LNCaP clone FGC (cell line): ENCODE data around the gene MYO16.

Experiments used
- DNase-seq: peaks from one replicate; pipeline ENCODE4 v3.0.0-alpha.2; 2011; ENCODE audit warnings: low read depth
- H3K4me3 ChIP-seq: 2 replicates; pipeline ENCODE4 v1.5.1; 2011; ENCODE audit warnings: mild to moderate bottlenecking, low read depth, low read length, control low read depth
- CTCF ChIP-seq: IDR thresholded peaks from 2 replicates; pipeline ENCODE4 v1.5.1; 2012; ENCODE audit warnings: mild to moderate bottlenecking; ENCODE audit not compliant: control insufficient read depth, insufficient read depth; ENCODE audit errors: extremely low read depth

The MYO16 gene

GRCh38 chr13:109148243-109148642, 518.8 kb downstream of the MYO16 start:
- H3K4me3 ChIP-seq, result no peak overlapping the region
- no peak for DNase-seq
- no peak for TF ChIP-seq CTCF

GRCh38 chr13:109150696-109151095, 521.3 kb downstream of the MYO16 start:
- no peak overlapping the region for H3K4me3 ChIP-seq
- DNase-seq, result no peak
- TF ChIP-seq CTCF, result no peak

- no peak overlapping the region for H3K4me3 ChIP-seq
- TF ChIP-seq CTCF, result no peak
- no peak for DNase-seq
Measured at GRCh38 chr13:109151255-109151654, 521.8 kb downstream of the MYO16 start.

GRCh38 chr13:109151696-109152095, 522.3 kb downstream of the MYO16 start:
- TF ChIP-seq CTCF, result no peak
- DNase-seq, result no peak
- no peak overlapping the region for H3K4me3 ChIP-seq

- TF ChIP-seq CTCF, result no peak
- H3K4me3 ChIP-seq, result no peak overlapping the region
- no peak for DNase-seq
Measured at GRCh38 chr13:109152311-109152820, 523.0 kb downstream of the MYO16 start.

- no peak for DNase-seq
- TF ChIP-seq CTCF, result no peak
- no peak overlapping the region for H3K4me3 ChIP-seq
Measured at GRCh38 chr13:109152941-109153340, 523.5 kb downstream of the MYO16 start.

- no peak for DNase-seq
- no peak for TF ChIP-seq CTCF
- H3K4me3 ChIP-seq, result no peak overlapping the region
Measured at GRCh38 chr13:109154146-109154545, 524.7 kb downstream of the MYO16 start.
